NCI-H1436 (cell line): ENCODE measurements around the gene PPP1R1B.

Source experiments
- DNase-seq: peaks from one replicate; lab custom pipeline; 2025; lab: John Stamatoyannopoulos, UW

Gene PPP1R1B

GRCh38 chr17:39653662-39654331 is 27.0 kb downstream of the PPP1R1B start:
- peak; percentile 70 for DNase-seq

- DNase-seq: no peak
Observed at GRCh38 chr17:39655105-39655504, 28.4 kb downstream of the PPP1R1B start.

- no peak for DNase-seq
Observed at GRCh38 chr17:39658346-39658745, 31.6 kb downstream of the PPP1R1B start.

- DNase-seq: no peak
Observed at GRCh38 chr17:39658760-39659159, 32.0 kb downstream of the PPP1R1B start.

GRCh38 chr17:39659279-39660010 is 32.7 kb downstream of the PPP1R1B start:
- DNase-seq: no peak

GRCh38 chr17:39660011-39660360 is 33.2 kb downstream of the PPP1R1B start:
- DNase-seq: no peak

GRCh38 chr17:39660397-39661385 is 33.9 kb downstream of the PPP1R1B start:
- no peak for DNase-seq

GRCh38 chr17:39661744-39662541 is 35.2 kb downstream of the PPP1R1B start:
- DNase-seq: no peak

GRCh38 chr17:39662551-39663339 is 36.0 kb downstream of the PPP1R1B start:
- no peak for DNase-seq

- no peak for DNase-seq
Observed at GRCh38 chr17:39663340-39663687, 36.6 kb downstream of the PPP1R1B start.

GRCh38 chr17:39663688-39664580 is 37.2 kb downstream of the PPP1R1B start:
- DNase-seq: no peak

GRCh38 chr17:39664581-39665561 is 38.1 kb downstream of the PPP1R1B start, which contains the start of gene TCAP:
Gene TCAP (plus strand): TSS chr17:39665349. CDS start chr17:39665360, 11 bp downstream.
- DNase-seq: no peak

GRCh38 chr17:39665642-39666224 is 39.0 kb downstream of the PPP1R1B start:
- peak; percentile 43 for DNase-seq

- no peak for DNase-seq
Observed at GRCh38 chr17:39666231-39666600, 39.5 kb downstream of the PPP1R1B start.

GRCh38 chr17:39666601-39667261 is 40.0 kb downstream of the PPP1R1B start:
- DNase-seq: no peak

- no peak for DNase-seq
Observed at GRCh38 chr17:39667262-39667944, 40.7 kb downstream of the PPP1R1B start.
